NCI-H2227 (cell line): ENCODE results near the gene KRAS.

Experiments used
- DNase-seq: peaks from one replicate; lab custom pipeline; 2025; ENCODE audit not compliant: unreplicated experiment; lab: John Stamatoyannopoulos, UW

The KRAS gene

GRCh38 chr12:25197608-25198007, 53.1 kb downstream of the KRAS start:
- no peak for DNase-seq

DNA sequence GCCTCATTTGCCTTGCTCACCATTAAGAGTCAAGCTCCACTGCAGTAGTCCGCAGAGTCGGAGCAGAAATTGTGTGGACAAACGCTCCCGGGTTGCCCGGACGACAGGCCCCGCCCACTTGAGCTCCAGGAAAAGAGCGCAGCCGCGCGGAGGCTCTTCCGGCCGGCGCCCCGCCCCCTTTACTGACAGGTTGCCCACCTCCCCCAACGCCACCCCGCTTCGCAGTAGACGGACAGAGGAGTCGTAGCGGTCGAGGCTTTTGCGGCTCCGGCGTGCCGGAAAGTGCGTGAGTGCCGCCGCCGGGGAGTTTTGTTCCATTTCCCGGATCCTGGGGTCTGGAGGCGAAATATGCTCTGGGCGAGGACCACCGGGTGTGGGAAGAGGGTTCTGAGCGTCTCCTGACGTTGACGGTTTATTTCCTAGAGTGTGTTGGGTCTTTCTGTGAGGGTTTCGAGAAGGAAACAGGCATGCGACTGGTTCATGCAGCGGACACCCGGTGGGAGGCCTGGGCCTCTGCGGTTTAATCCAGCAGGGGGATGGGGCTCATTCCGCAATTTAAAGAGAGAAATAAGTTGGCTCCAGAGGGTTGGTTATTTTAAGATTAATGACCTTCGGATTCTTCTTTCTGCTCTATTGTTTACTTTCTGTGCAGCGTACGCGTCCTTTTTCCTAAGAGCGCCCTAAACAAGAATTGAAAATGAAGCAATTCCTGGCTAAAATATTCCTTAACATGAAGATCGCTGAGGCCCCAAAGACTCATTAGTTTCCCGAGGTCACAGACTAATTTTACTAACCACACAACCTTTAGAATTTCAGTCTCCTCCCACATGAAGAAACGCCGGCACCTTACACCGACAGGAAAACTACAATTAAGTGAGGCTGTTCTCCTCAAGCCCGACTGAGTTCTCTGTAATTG, 55.4 kb downstream of the KRAS start, which contains the start of the genes DNAI7 and ETFRF1:
Gene DNAI7 (minus strand): TSS at position 105 of the 916 bp plus-strand sequence. CDS start 82 bp downstream, at position 23.
Gene ETFRF1 (plus strand): TSS at position 182 of the 916 bp plus-strand sequence. CDS start 8,720 bp downstream, outside the sequence.
- DNase-seq = peak; percentile 95

GRCh38 chr12:25194722-25195055, 56.0 kb downstream of the KRAS start:
- DNase-seq = peak; percentile 29

- no peak for DNase-seq
These were observed 56.5 kb downstream of the KRAS start for GRCh38 chr12:25194214-25194613.

DNA sequence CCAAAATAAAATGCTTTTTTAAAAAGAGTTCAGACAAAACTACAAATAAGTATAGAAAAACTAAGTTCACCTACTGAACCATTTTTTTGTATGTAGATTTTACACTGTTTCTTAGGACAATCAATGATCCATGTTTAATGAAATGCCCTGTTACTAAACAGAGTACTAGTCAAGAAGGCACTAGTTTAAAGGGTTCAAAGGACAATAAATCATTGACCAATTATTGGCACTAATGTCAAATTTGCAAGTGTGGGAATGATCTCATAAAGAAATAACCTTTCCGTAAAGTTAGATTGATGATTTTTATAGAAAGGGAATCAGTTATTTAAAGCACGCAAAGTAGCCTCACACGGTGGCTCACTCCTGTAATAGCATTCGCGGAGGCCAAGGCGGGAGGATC, 59.9 kb downstream of the KRAS start:
- no peak for DNase-seq

- no peak for DNase-seq
These were observed 61.1 kb downstream of the KRAS start for GRCh38 chr12:25189656-25190055.

DNA sequence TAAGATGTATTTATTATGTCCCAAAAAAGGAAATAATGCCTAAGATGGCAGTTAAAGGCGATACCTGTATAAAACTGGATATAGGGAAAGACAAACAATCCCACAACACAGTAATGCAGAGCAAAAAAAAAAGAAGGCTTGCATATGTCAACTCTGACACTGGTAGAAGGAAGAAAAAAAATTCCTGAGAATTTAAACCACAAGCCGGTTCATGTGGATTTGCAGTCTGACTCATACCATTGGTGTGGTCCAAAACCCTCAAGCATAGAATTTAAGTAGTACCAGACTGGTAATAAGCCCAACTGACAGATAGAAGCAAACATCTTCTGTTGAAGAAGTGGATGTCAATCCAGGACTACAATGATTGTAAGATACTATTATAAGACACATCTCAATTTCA, 62.9 kb downstream of the KRAS start:
- DNase-seq = no peak

DNA sequence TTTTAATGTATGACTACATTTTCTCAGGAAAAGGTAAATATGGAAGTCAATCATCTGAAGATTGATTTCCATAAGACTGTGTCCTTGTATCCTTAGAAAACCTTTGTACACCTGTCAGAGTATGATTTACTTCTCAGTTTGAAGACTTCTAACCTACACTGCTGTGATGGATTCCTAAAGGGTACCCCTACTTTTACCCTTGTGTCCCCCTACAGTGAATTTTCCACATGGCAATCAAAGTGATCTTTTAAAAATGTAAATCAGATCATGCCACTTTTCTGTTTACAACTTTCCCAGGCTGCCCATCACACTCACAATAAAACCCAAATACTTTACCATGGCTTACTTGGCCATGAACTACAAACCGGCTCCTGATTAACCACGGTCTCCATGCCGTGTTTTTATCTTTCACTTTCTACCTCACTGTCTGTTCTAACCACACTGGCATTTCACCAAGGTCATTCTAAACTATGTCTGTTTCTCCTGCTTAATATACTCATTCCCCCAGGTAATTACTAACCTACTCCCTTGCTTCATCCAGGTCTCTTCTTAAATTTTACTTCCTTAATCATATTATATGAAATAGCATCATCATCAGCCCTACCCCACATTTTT, 63.8 kb downstream of the KRAS start:
- no peak for DNase-seq

DNA sequence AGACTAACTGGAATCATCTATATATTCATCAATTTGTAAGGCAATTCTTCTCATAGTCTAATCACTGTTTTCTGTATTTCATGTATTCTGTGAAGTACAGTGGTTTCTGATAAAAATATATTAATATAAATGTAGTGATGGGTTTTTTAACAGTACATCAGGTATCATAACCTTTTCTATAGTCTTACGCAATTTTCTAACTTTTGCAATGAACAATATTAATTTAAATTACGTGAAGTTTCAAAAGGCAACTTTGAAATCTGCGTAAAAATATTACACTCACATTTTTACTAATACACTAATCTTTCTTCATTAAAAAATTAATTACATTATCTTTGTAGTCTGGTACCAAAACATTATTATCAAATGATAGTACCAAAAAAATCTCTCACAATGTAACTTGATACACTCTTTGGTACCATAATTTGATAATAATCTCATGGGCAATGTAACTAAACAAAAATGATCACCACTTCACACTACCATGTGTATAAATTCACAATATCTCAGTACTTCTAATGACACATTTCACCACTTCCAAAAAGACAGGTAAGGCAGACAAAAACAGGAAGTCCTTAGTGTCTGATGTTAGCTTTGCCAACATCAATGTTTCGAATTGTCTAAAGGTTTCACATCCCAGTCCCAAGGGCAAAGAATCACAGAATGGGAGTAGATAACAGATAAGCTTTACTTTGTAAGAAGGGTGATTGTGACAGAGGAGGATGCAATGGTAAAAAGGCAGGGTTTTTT, 64.5 kb downstream of the KRAS start:
- no peak for DNase-seq

DNA sequence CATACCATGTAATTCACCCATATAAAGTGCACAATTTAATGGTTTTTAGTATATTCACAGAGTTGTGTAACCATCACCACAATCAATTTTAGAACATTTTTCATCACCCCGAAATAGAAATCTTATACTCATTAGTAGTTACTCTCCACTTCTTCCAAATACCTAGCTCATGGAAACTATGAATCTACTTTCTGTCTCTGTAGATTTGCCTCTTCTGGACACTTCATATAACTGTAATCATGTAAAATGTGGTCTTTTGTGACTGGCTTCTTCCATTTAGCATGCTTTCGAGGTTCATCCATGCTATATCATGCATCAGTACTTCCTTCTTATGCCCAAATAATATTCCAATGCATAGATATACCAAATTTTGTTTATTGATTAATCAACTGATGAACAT, 66.6 kb downstream of the KRAS start:
- DNase-seq = no peak

DNA sequence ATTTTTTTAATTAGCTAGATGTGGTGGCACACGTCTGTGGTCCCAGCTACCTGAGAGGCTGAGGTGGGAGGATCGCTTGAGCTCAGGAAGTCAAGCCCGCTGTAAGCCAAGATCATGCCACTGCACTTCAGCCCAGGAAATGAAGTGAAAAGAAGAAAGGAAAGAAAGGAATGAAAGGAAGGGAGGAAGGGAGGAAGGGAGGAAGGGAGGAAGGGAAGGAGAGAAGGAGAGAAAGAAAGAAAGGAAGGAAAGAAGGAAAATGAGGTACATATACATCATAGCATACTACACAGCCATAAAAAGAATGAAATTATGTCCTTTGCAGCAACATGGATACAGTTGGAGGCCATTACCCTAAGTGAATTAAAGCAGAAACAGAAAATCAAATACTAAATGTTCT, 68.0 kb downstream of the KRAS start:
- DNase-seq = no peak

- no peak for DNase-seq
These were observed 87.9 kb downstream of the KRAS start for GRCh38 chr12:25162866-25163265.

DNA sequence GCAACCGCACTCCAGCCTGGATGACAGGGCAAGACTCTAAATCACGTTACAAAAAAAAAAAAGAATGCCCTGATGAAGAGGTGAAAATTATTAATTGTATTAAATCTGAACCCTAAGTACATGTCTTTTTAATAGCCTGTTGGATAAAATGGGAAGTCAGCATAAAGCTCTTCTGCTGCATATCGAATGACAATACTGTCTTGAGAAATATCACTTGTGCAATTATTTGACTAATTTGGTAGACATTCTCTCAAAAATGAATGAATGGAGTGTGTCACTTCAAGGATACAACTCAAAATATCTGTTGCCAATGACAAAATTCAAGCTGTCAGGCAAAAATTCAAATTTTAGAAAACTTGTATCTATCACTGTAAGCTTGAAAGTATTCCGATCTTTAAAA, 94.7 kb downstream of the KRAS start:
- DNase-seq = no peak

- DNase-seq = peak; percentile 1
These were observed 95.6 kb downstream of the KRAS start for GRCh38 chr12:25155022-25155576.
